Kidney tubule cell (primary cell): Measurements from ENCODE around the gene XRCC1.
"Not testable (repeated sequence)": the region's sequence is repeated elsewhere in the genome, so short reads cannot be mapped to it uniquely, and the experiment has no call there.

Experiments
- DNase-seq: peaks from one replicate; pipeline ENCODE4 v3.0.0-alpha.2; 2018; ENCODE audit warnings: low spot score

The XRCC1 gene

DNA sequence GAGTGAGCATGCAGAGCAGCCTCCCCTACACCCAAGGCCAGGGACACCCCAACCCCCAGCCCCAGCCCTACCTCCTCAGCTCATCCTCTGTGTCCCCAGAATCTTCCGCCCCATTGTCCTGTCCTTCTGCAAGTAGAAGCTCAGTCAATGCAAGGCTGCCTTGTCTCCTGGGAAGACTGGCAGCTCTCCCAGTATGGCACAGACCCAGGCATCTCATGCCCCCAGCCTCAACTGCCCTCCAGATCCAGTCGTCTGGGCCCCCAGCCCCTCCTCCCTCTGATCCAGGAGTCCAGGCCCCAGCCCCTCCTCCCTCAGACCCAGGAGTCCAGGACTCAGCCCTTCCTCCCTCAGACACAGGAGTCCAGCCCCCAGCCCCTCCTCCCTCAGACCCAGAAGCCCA lies 29.3 kb downstream of the XRCC1 start:
- DNase-seq, result no peak

DNA sequence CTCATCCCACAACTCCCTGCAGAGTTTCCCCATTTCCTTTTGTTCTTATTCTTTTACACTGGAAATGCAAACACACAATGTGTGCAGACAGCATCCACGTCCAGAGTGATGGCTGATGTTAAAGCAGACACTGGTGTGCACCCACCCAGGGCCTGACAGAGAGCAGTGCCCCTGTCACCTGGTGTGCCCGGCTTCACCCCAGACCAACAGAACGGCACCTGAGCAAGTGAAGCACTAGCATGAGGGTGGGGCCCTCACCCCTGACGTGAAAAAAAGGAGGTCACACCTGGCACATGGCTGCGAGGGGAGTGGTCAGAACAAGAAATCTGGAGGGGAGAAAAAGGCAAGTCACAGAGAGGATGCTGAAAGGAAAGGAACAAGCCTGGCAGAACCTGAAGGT lies 30.1 kb downstream of the XRCC1 start:
- no peak for DNase-seq

DNA sequence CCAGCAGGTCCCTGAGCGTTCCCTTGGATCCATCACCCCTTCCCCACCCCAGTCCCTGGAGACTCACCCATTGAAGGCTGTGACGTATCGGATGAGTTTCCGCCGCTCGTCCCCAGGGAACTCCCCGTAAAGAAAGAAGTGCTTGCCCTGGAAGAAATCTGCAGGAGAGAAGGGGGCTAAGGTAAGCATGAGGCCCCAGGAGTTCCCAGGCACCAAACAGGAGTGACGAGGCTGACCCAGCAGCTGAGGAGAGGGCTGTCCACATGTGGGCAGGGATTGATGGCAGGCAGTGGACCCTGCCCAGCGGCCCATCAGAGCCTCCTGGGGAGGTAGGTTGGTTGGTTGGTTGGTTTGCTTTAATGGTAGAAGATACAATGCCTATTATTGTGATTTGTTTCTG lies 31.2 kb downstream of the XRCC1 start:
- DNase-seq, result no peak

DNA sequence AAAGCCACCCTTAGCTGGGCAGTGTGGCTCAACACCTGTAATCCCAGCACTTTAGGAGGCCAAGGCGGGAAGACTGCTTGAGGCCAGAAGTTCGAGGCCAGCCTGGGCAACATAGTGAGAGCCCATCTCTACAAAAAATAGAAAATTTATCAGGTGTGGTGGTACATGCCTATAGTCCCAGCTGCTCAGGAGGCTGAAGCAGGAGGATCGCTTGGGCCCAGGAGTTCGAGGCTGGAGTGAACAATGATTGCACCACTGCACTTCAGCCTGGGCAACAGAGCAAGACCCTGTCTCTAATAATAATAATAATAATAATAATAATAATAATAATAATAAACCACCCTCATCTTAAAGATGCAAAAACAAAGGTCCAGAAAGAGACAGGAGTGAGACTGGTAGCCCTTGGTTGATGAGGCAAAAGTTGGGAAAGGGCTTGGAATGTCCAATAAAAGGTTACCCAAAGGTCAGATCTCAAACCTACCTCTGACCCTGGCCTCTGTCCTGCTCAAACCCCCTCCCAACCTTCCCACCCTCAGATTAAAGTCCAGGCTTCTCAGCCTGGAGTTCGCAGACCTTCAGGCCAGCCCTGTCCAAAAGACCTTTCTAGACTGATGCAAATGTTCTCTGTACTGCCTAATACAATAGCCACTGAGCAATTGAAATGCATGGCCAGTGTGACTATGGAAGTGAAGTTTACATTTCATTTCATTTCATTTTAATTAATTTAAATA lies 33.2 kb downstream of the XRCC1 start:
- DNase-seq, result no peak

DNA sequence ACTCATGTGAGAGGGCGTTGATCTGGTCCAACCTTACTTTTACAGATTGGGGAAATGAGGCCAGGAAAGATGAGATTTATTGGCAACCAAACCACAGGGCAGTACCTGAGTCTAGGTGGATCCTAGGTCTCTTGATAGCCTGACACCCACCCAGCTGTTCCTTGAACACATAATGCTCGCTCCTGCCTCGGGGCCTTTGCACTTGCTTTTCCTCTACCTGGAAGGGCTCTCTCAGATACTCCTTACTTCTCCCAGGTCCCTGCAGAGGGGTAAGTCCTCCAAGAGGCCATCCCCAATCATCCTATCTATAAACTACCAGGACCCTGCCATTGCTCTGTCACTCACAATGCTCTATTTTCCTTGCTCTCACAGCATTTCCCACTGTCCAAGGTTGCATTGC lies 34.9 kb downstream of the XRCC1 start:
- DNase-seq, result no peak

DNA sequence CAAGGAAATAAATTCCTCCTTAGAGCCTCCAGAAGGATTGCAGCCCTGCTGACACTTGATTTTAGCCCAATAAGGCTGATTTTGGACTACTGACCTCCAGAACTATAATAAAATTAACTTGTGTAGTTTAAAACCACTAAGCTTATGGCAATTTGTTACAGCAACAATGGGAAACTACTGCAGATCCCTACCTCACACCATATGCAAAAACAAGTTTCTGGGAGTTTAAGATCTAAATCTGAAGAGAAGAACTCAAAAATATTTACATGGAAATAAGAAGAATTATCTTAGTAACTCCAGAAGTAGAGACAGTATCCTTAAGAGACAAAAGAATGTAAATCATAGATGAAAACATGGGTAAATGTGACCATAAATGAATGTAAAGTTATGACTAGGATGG lies 36.4 kb downstream of the XRCC1 start:
- DNase-seq, result no peak

DNA sequence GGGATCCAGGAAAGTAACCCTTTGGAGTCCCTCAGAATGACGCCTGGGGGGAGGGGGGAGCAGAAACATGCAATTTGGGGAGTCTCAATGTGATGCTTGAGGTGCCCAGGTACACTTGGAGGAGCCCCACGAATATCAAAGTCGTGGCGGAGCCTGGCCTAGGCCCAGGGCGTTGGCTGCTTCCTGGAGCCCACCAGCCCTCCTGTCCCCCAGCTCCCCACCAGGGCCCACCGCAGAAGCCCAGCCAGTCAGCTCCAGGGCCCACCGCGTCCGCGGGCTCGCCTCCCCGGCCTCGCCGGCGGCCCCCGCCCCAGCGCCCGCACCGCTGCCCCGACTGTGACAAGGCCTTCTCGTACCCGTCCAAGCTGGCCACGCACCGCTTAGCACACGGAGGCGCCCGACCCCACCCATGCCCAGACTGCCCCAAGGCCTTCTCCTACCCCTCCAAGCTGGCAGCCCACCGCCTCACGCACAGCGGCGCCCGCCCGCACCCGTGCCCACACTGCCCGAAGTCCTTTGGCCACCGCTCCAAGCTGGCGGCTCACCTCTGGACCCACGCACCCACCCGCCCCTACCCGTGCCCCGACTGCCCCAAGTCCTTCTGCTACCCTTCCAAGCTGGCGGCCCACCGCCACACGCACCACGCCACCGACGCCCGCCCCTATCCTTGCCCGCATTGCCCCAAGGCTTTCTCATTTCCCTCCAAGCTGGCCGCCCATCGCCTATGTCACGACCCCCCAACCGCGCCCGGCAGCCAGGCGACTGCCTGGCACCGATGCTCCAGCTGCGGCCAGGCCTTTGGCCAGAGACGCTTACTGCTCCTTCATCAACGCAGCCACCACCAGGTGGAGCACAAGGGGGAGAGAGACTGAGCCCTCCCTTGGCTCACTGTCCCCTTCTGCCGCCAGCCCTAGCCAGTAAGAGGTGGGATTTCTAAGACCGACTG lies 40.2 kb downstream of the XRCC1 start:
- DNase-seq, result peak; percentile 57

DNA sequence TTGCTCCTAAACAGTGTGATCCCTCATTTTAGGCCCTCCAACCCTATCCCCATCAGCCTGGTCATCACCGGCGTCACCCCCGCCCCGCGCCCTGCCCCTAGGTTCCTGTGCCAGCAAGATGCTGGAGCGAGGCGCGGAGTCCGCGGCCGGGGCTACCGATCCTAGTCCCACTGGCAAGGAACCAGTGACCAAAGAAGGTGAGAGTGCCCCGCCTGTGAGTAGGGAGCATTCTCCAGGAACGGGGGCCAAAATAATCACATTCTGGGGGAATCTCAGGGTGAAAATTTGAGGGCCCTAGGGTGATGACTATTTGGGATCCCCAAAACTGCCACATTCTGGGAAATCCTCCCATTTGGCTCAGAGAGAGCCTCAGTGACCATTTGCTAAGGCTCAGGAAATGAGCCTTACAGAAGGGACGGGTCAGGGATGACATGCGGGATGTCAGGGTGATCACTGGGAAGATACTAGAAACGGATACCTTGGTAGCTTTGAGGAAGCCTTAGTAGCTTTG lies 41.0 kb downstream of the XRCC1 start:
- no peak for DNase-seq

DNA sequence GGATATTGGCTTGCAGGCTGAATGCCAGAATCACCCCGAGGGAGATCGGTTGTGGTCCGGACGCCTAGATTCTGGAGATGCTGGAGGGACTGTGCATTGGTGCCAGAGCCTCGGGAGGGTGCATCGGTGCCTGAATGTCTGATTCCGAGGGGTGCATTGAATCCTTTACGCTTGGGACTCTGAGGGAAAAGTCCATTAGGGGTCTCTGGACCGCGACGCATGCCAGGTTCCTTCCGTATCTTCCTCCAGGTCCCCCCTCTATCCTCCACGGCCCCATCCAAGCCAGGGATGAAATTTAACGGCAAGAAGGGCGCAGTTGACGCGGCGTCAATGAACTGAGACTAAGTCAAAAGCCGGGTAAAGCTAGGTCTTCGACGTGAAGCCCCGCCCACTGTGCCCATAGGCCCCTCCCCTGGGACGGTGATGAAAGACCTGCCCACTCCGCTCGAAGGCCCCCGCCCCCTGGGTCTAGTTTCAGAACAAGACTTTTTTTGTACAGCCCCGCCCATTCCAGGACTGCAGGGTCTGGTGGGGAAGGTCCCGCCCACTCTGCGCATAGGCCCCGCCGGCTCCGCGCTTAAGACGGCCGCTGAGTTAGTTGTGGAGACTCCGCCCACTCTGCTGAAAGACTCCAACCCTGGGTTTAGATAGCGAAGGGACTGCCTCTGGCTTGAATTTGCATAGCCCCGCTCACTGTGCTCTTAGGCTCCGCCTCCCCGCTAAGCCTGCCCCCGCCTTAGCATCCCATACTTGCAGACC lies 41.6 kb downstream of the XRCC1 start:
- peak; percentile 95 for DNase-seq

DNA sequence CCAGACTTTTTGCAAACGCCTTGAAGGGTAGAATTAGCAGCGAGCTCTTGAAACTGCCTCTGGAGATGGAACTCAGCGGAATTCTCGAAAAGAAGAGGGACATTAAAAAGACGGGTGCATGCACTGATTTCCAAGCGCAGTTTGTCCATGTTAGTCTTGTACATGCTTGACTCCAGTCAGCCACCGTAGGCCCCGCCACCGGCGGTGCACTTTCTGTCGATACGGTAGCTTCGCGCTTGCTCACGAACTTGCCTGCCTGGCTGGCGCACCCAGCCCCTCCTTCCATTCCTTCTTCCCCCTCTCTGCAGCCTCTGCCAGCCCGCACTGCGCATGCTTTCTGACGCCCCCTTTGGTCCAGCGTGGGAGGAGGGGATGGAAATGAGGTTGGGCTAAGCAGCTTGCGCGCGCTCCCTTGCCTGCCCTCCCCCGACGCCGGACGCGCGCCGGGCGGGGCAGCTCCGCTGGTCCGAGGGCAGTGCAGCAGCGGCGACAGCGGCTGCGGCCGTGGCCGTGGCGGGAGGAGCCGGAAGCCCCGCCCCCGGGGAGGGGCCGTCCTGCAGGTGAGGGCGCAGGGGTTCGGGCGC lies 42.3 kb downstream of the XRCC1 start, which contains the start of gene ZNF575:
Gene ZNF575 (plus strand): TSS at position 227 of the 584 bp plus-strand sequence. CDS start 1,235 bp downstream, outside the sequence.
- peak; percentile 90 for DNase-seq

DNA sequence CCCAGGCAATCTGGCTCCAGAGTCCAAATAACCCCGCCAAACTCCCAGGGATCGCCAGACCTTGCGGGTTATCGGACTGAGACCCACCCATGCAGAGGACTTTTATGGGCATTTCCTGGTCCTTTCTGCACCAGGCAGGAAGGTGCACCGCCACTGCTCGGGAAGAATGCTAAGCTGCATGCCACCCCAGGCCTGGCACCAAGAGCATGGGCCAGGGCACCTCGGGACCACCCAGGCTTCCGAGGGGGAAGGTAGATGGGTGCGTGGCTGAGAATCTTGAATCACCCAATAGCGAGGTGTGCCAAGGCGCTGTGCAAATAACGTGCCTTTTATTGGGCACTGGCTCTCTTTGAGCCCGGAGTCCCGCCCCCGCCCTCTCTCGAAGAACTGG lies 42.8 kb downstream of the XRCC1 start:
- no peak for DNase-seq

DNA sequence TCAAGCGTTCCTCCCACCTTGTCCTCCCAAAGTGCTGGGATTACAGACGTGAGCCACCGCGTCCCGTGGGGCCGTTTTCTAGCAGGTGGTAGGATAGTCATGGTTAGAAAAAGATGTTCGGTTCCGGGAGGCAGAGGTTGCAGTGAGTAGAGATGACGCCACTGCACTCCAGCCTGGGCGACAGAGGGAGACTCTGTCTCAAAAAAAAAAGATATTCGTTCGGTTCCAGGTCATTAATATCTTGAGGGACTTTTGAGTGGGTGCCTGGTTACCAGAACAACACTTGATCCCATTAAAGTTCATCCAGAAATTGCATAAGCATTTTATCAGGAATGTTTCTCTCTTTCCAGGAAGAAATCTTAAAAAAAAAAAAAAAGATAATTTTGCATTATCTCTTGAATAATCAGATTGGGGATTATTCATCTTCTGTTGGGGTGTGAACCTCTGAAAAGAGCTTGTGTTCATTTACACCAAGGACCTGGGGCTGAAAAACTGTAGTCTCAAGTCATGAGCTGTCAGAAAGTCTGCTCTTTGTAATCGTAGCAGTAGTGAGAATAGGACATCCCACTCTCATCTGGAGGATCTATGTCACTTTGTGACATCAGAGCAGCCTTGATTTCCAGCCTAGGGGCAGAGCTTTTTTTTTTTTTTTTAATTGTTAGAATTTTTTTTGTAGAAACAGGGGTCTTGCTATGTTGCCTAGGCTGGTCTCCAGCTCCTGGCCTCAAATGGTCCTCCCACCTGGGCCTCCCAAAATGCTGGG lies 47.3 kb downstream of the XRCC1 start:
- peak; percentile 89 for DNase-seq

DNA sequence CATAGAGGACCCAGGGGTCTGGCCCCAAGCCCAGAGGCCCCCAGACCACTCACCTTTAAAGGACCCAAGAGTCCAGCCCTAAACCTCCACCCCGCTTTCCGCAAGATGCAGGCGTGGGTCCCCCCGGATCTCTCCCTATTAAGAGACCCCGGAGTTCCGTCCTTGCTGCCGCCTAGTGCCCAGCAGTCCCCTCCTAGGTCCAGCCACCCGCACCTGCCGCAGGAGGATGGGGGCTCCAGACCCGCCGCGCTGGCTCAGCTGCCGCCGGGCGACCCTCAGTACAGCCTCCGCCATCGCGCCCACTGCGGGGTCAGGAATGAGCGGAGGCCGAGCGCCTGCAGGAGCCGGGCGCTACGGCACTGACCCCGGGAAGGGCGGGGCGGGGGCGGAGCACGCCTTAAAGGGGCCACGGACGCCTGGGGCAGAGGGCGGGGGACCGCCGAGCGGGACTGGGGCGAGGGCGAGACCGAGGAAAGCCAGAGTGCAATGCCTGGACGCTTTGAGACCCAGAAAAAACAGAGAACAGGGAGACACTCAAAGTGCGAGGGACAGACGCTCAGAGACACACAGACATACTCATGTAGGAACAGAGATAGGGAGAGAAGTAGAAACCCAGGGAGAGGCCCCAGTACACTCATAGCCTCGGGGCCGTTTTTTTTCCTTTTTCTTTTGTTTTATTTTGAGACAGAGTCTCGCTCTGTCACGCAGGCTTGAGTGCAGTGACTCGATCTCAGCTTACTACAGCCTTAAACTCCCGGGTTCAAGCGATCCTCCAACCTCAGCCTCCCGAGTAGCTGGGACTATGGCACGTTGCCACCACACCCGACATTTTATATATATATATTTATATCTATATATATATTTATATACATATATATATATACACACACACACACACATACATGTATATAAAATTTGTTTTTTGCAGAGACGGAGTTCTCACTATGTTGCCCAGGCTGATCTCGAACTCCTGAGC lies 48.2 kb downstream of the XRCC1 start, which contains the start of gene ETHE1:
Gene ETHE1 (minus strand): TSS at position 318 of the 976 bp plus-strand sequence. CDS start 24 bp downstream, at position 294.
- DNase-seq, result peak; percentile 73

DNA sequence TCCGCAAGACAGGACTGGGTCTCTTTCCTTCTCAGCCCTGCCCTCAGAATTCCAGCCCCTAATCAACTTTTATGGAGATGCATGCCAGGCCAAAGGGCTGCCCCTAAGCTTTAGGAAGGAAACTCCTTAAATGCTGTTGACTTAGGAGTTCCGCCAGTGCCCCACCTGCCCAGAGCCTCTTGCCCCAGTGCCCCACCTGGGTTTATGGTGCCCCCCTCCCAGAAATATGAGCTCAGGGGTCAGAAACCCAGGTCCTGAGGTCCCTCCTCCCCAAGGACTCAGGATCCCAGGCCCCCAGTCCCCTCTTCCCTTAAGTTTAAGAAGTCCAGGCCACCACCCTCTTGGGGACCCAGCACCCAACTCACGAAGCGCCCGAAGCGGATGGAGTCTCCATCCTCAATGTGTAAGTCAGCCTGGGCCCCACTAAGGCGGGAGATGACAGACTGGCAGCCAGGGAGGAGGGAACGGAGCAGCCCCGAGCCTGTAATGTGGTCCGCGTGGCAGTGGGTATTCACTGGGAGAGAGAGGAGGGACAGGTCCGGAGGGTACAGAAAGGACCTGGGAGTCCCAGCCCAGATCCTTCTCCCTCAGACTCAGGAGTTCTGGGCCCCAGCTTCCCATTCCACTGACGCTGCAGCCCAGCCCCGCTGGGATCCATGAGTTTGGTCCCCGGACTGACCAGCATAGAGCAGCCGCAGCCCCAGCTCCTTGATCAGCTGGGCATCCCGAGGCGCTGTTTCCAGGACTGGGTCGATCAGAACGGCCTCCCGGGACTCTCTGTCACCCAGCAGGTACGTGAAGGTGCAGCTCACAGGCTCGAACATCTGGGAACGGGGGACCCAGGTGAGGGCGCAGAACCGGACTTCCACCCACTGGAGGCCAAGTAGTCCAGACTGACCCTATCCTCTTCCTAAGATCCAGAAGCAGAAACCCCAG lies 49.2 kb downstream of the XRCC1 start:
- DNase-seq, result peak; percentile 32

DNA sequence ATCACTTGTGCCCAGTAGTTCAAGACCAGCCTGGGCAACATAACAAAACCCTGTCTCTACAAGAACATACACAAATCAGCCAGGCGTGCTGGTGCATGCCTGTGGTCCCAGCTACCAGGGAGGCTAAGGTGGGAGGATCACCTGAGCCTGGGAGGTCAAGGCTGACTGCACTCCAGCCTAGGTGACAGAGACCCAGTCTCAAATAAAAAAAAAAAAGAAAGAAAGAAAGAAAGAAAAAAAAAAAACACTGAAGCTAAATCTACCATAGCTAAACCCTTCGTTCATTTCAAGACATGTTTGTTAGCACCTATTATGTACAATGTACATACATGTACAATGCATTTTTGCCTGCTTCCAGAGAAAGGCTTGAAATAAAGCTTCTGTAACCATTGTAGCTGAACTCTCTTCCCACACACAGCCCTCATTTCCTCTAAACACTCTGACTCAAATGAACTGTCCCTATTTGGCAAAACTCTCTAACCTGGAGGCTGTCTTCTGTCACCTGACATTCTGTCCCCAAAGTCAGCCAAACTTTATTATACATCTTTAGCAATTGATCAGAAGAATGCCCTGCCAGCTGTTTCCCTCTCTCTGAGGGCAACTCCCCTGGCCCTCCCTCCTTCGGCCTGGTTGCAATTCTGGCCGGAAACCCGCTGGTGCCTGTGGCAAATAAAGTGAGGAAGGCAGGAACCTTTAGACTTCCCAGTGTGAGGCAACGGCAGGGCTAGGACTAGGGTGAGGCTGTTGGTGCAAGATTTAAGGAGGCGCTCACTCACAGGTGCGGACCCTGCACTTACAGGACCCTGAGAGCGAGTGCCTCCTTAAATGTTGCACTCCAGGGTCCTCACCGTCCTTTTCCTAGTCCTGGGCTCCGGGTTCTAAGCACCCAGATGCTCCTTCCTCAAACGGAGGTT lies 50.1 kb downstream of the XRCC1 start:
- DNase-seq, result peak; percentile 72

DNA sequence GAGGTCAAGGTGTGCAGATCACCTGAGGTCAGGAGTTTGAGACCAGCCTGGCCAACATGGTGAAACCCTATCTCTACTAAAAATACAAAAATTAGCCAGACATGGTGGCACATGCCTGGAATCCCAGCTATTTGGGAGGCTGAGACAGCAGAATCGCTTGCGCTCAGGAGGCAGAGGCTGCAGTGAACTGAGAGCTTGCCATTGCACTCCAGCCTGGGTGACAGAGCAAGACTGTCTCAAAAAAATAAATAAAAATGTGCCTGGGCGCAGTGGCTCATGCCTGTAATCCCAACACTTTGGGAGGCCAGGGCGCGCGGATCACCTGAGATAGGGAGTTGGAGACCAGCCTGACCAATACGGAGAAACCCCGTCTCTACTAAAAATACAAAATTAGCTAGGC lies 51.6 kb downstream of the XRCC1 start:
- DNase-seq, result not testable (repeated sequence)

DNA sequence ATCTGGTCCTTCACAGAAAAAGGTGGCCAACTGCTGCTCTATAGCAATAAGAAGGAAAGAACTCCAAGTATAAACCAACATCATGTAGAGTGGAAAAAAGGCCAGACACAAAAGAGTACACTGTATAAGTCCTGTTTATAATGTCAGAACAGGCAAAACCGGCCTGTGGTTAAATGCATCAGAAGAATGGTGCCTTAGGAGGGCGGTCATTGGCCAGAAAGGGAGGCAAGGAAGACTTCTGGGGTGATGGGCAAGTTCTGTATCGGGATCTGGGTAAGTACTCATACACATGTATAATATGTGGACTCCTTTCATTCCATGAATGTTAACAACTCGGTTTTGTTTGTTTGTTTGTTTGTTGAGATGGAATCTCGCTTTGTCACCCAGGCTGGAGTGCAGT lies 52.4 kb downstream of the XRCC1 start:
- DNase-seq, result no peak
